Neutrophil (primary cell): Measurements from ENCODE around the gene RNF126.
"Not testable (repeated sequence)": the region's sequence is repeated elsewhere in the genome, so short reads cannot be mapped to it uniquely, and the experiment has no call there.

Source experiments
- H3K27ac ChIP-seq: fragments of 200-600 bp; sonication (generic); 2 replicates; pipeline ENCODE4 v1.5.1; 2016; ENCODE audit warnings: mild to moderate bottlenecking, moderate library complexity
- H3K27me3 ChIP-seq: fragments of 200-600 bp; sonication (generic); 2 replicates; pipeline ENCODE4 v1.6.0; 2016; ENCODE audit warnings: mild to moderate bottlenecking
- H3K36me3 ChIP-seq: fragments of 200-600 bp; sonication (generic); 2 replicates; pipeline ENCODE4 v1.5.1; 2017
- H3K4me1 ChIP-seq, 2 experiments: fragments of 200-600 bp in 1 of 2; sonication (generic) in 1 of 2; 1 replicate in 1 of 2; 2 replicates in 1 of 2; pipeline versions ENCODE4 v1.5.1 to v1.6.1; 2013 to 2016; ENCODE audit warnings: low read depth in 1 of 2, low read length in 1 of 2, mild to moderate bottlenecking in 1 of 2, moderate library complexity in 1 of 2; ENCODE audit not compliant: control insufficient read depth in 1 of 2, insufficient read depth in 1 of 2
- H3K4me3 ChIP-seq, 2 experiments: fragments of 200-600 bp in 1 of 2; sonication (generic) in 1 of 2; 1 replicate in 1 of 2; 2 replicates in 1 of 2; pipeline ENCODE4 v1.5.1; 2013 to 2016; ENCODE audit warnings: low read depth in 1 of 2, low read length in 1 of 2, mild to moderate bottlenecking in 1 of 2, moderate library complexity in 1 of 2
- H3K9me3 ChIP-seq: fragments of 200-600 bp; sonication (generic); 2 replicates; pipeline ENCODE4 v1.5.1; 2016
- CTCF ChIP-seq: fragments of 200-600 bp; sonication (generic); IDR thresholded peaks from 2 replicates; pipeline ENCODE4 v1.5.1; 2016; ENCODE audit warnings: antibody characterized with exemption

The RNF126 gene

GRCh38 chr19:622666-623065, 40.3 kb downstream of the RNF126 start:
- Histone ChIP-seq H3K4me1 (no peaks in the 10 kb centered on the region), H3K27me3 (no peaks in the 10 kb centered on the region), H3K27ac (no peak overlapping the region), H3K9me3 (no peaks in the 10 kb centered on the region), H3K4me3 (no peak overlapping the region), H3K36me3 (peaks cover 72% of the 10 kb centered on the region)
- no peak for TF ChIP-seq CTCF

GRCh38 chr19:621819-622218, 41.2 kb downstream of the RNF126 start:
- H3K27me3 ChIP-seq: peaks cover 6% of the 10 kb centered on the region
- H3K36me3 ChIP-seq: peaks cover 80% of the 10 kb centered on the region
- no peak overlapping the region for H3K27ac ChIP-seq
- no peaks in the 10 kb centered on the region for H3K9me3 ChIP-seq
- no peak overlapping the region for H3K4me3 ChIP-seq
- no peaks in the 10 kb centered on the region for H3K4me1 ChIP-seq
- no peak for TF ChIP-seq CTCF

- not testable (repeated sequence) for H3K4me3 ChIP-seq, H3K9me3 ChIP-seq, H3K27ac ChIP-seq, H3K4me1 ChIP-seq
- H3K36me3 ChIP-seq: peaks cover 81% of the 10 kb centered on the region
- peaks cover 12% of the 10 kb centered on the region for H3K27me3 ChIP-seq
These were observed 41.8 kb downstream of the RNF126 start for GRCh38 chr19:621191-621590.

GRCh38 chr19:620166-620862, 42.7 kb downstream of the RNF126 start:
- H3K27ac ChIP-seq: no peak overlapping the region
- H3K36me3 ChIP-seq: peaks cover 81% of the 10 kb centered on the region
- no peak for TF ChIP-seq CTCF
- H3K4me1 ChIP-seq: no peaks in the 10 kb centered on the region
- H3K4me3 ChIP-seq: no peak overlapping the region
- peaks cover 18% of the 10 kb centered on the region for H3K27me3 ChIP-seq
- H3K9me3 ChIP-seq: no peaks in the 10 kb centered on the region

- peaks cover 27% of the 10 kb centered on the region for H3K27me3 ChIP-seq
- TF ChIP-seq CTCF: no peak
- no peak overlapping the region for H3K27ac ChIP-seq
- H3K4me1 ChIP-seq: no peaks in the 10 kb centered on the region
- peaks cover 73% of the 10 kb centered on the region for H3K36me3 ChIP-seq
- H3K9me3 ChIP-seq: no peaks in the 10 kb centered on the region
- H3K4me3 ChIP-seq: no peak overlapping the region
These were observed 43.6 kb downstream of the RNF126 start for GRCh38 chr19:619286-620002.

- Histone ChIP-seq H3K9me3 (no peaks in the 10 kb centered on the region), H3K4me1 (no peaks in the 10 kb centered on the region), H3K27me3 (peaks cover 34% of the 10 kb centered on the region), H3K27ac (no peak overlapping the region), H3K4me3 (no peak overlapping the region), H3K36me3 (peaks cover 67% of the 10 kb centered on the region)
- no peak for TF ChIP-seq CTCF
These were observed 44.2 kb downstream of the RNF126 start for GRCh38 chr19:618674-619285.
